ENCODE measurements around the gene VSTM2L.

Gene VSTM2L

DNA sequence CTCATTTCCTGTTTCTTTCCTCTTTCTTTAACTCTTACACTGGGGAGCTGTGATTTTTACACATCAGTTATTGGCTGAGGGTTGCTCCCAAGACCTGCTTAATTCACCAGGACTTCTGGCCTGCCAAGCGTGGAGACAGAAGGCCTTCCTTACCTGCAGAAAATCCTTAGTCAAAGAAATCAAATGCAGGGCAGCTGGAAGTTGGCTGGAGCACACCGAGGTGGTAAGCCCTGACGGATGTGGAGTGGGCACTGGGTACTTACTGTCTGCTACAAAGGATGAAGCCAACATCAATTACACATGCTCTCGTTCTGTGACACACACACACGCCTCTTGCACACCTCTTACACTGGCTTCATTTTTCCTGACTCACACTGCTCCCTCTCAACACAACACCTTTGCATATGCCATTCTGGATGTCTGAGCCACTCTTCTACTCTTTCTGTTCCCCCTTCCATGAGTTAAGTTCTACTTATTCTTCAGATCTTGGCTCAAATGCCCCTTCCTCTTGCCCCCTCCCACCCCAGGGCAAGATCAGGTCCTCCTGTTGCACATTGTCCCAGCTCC lies 68.7 kb downstream of the VSTM2L start:
- no peak for DNase-seq

DNA sequence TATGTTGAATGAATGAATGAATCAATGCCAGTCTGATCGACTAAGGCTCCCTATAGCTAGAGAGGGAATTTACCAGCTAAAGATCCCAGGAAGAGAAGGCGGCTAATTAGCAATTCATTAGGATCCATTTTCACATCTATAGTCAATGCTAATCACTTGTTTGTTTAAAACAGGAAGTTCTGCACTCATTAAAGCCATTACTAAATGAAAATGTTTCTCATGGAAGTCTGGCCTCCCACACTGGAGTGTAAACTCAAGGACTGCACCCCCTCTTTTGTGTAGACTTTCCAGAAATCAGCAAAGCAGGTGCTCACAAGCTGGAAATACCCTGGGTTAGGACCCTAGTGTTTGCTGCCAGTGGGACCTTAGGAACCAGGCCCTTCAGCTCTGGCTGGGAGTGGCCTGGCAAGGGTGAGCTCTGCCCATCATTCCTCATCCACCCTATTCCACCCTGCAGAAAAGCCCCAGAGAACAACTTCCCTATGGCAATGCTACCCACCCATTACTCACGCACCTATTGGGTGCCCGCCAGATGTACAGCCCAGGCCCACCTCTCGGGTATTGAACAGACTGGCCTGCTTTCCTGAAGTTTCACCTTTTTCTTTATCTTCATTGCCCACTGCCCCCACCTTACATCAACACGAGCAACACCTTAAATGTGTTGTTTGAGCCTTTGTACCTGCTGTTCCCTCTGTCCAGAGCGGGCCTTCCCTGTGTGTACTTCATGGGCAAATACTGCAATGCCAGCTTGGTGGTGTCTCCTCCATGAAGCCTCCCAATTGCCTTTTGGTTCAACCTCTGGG lies 69.5 kb downstream of the VSTM2L start:
- DNase-seq = no peak

DNA sequence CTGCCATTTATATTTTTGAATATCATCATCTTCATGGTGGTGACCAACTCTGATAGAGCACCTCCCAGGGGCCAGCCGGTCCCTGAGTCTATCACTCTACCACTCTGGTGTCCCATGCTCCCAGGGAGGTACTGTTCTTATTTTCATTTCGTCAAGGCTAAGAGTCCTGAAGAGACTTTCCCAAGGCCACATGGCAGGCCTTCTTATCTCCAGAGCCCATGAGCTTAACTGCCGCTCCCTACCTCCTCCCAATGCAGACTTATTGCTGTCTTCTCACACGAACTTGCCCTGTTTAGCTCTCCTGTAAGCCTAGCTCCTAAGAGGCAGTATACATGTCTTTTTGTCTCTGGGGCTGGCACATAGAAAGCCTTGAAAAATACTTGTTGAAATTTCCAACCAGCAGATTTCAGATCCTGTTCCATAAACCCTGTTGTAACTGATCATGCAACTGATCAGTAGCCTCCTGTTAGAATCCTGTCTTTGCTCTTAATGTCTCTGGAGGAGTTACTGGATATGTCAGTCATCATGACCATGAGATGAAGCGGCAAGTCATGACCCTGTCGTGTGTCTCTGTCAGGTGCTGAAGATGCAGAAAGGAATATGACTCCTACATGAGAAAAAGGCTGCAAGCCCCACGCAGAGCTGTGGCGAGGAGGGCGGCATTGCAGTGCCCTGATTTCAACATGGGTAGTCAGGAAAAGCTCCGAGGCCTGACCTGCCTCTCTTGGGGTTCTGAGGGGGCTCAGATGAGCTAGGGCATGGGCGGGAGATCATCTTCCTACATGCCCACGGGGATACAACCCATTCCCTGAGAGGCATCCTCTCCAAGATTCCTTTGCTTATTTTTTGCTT lies 70.4 kb downstream of the VSTM2L start:
- DNase-seq = no peak

DNA sequence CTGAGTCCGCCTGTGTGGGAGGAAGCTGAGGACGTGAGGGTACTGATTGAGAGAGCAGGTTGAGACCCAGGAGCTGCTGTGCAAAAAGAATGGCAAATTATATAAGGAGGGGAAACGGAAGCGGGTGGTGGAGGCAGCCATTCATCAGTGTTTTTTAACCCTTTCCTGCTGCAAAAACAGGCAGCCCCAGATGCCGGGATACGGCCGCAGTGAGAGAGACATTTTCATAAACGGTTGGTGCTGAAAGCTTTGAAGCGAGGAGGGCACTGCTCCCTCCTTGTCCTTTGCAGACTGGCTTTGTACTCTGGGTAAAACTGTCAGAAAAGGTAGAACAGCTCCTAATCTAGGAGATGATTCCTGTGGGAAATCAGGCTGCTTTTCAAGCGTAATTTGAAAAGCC lies 74.0 kb downstream of the VSTM2L start:
- DNase-seq = no peak

DNA sequence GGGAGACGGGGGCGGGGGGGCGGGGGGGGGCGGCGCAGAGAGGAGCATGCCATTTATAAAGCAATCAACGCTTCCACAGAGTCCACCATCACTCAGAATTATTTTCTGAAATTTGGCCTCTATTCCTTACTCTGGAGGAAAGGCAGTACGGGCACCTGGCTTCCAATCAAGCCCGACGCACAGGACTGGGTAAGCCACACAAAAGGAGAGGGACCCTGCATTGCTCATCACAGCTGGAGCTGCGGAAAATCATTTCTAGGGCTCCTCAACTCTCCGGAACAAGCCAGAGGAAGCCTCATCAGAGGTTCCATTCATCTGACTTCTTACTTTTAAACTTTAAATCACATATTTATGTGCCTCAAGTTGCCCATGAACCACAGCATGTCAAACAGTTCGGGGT lies 74.4 kb downstream of the VSTM2L start:
- DNase-seq = no peak

DNA sequence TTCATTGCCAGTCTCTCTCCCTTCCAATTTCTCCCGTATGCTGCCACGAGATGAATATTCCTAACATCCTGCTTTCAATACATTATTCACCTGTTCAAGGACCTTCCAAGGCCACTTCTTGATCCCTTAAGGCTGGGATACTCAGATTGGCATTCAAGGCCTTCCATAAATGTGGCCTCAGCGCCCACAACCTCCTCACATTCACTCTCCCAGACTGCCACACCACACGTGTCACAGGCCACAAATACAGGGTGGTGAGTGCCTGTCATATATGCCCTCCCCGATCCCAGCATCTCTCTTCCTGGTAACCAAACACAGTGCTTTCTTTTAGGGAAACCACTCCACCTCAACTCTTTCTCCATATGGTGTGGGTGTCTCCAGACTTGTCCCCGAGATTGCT lies 74.9 kb downstream of the VSTM2L start:
- no peak for DNase-seq

DNA sequence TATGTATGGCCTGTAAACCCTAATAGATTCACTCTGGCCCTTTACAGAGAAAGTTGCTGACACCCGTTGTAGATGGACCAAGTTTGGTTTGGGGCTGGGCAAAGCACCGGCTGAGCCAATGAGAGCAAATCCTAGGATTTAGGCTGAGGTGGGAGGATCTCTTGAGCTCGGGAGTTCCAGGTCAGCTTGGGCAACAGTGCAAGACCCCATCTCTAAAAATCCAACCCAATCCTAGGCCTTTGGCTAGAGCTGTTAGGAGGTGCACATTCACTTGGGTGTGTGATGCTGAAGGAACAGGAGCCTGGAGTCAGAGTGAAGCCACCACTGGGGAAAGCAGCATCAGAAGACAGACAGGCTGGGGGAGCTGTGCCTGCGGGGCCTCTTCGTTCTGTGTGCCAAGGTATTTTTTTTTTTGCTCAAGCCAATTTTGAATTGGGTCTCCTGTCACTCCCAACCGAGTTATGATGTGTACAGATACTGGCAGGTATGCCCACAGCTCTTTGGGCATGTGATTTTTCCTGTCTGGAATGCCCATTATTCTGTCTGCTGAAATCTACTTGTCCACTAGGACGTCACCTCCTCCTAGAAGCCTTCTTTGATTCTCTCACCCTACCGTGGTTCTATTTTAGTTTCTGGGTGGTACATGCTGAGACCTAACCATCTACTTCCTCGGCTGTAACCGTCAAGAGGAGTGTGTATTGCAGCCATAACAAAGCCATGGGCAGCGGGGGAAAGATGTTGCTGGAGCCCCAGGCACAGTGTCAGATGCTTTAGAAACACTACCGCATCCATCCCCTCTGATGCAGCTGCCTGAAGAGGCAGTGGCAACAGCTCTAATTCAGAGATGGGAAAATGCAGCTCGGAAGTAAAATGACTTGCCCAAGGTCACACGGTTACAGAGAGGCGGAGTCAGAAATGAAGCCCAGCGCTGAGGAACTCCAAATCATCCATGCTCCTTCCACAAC lies 76.4 kb downstream of the VSTM2L start:
- no peak for DNase-seq

DNA sequence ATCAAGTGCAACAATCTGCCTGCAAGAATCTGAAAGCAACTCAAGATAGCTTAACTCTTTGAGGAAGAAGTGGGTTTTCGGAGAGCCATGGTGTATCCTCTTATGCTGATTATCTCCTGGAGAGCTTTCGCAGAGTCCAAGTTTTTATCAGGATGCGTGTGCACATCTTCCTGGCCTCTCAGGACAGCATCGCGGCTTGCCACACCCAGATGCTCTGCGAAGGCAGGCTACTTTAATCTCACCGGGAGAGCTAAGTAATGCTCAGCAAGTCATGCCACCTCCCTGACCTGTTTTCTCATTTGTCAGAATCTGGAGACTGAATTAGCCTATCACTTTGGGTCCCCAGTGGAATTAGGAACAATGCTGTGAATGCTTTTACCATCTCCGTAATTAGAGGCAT lies 77.5 kb downstream of the VSTM2L start:
- no peak for DNase-seq

DNA sequence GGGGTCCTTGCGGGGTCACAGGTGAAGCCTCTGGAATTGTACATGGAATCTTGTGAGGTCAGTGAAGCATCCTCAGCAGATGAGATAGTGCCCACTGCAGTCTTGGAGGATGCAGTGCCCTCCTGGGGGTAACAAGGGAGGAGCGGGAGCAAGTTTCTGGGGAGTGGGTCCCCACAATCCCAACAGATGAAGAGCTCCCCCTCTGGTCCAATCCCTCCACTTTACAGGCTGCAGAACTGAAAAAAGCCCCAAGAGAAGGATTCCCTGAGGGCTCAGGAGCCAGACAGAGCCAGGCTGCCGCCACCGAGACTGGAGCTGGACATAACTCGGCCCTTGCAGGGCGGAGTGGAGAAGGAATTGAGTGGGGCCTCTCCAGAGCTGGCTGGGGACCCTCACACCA lies 77.9 kb downstream of the VSTM2L start:
- no peak for DNase-seq

DNA sequence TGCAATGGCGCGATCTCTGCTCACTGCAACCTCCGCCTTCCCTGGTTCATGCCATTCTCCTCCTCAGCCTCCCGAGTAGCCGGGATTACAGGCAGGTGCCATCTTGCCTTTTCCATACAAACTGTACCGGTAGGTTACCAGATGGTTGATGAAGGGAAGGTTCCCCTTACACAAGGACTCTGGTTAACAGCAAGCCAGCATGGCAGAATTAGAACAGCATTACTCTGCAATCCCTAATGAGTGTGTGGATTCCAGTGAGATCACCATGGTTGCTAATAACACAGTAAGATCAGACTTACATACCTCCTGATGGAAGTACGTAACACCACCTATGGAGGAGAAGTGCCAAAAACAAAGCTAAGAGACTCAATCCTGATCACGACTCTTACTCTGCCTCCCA lies 78.6 kb downstream of the VSTM2L start:
- no peak for DNase-seq

DNA sequence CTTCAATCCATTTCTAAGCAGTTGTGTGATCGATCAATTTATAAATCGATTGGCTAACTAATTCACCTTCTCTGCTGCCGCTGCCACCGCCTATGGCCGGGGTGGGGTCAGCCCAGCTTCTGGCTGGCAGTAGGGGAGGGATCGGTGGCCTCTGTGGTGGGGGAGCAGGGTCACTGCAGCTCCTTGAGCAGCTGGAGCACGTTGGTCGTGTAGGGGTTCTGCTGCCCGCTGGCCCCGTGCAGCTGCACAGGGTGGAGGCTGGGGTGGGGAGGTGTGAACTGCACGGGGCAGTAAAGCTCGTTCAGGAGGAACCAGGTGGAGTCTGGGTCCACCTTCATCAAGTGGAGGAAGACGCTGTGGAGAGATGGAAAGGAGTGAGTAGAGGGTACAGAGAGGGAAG lies 80.4 kb downstream of the VSTM2L start:
- DNase-seq = no peak

DNA sequence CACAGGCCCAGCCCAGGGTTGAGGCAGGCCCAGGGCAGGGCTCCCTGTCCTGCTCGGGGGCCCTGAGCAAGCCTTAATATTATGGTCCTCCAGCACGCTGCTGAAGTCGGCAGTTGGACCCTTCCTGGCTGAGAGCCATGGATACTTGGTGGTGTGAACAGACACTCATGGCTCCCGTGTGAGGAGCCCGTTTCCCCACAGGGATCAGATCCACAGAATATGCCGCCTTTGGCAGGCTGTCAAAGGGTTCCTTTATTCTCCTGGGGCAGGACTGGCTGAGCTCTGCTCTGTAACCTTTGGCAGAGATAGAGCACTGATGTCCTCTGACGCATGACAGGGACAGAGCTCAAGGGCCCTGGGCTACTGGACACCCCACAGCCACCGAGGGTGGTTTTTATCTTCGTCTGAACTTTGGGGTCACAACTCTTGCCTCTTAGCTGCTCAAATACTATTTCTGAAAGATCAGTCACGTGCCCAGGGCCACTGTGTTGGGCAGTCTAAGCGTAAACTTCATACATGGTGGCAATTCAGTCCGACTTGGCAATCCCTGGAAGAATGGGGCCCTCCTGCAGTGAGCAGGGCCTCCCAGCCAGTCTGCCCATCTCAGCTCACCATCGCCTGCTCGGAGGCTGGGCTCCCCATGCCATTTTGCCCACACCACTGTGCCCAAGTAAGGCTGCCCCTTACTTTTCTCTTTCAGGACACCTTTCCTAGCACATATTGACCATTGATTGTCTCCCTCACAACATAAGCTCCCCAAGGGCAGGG lies 81.3 kb downstream of the VSTM2L start:
- no peak for DNase-seq

DNA sequence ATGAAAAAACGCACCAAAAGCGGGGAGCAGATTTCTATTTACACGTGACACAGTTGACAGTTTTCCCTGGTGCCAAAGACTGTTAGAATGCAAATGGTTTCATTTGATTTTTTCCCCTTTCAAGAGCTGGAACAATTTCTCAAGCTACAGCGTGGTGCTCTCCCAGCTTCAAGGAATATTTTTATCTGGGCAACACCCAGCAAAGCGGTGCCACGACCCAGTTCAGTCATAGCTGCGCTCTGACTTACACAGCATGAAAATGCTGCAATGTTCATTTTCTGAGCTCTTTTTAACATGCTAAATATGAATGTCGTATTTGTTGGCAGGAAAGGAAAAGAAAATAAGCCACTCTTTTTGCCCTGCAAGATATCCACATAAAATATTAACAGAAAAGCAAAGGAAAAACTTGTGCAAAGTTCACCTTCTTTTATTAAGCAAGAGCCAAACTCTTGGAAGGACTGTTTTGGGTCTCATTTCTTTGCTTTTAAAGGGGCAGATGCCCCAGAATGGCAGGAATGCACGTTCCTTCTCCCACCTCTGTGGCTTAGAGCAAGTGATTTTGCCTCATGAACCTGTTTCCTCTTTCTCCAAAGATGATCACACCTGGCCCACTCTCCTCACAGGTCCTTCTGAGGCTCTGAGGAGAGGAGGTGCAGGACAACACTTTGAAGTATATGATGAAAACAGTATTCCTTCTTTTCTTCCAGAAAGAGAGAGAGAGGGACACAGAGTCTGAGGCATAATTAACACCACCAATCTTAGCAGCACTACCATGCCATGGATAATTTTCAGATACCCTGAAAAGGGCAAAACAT lies 83.3 kb downstream of the VSTM2L start:
- no peak for DNase-seq

DNA sequence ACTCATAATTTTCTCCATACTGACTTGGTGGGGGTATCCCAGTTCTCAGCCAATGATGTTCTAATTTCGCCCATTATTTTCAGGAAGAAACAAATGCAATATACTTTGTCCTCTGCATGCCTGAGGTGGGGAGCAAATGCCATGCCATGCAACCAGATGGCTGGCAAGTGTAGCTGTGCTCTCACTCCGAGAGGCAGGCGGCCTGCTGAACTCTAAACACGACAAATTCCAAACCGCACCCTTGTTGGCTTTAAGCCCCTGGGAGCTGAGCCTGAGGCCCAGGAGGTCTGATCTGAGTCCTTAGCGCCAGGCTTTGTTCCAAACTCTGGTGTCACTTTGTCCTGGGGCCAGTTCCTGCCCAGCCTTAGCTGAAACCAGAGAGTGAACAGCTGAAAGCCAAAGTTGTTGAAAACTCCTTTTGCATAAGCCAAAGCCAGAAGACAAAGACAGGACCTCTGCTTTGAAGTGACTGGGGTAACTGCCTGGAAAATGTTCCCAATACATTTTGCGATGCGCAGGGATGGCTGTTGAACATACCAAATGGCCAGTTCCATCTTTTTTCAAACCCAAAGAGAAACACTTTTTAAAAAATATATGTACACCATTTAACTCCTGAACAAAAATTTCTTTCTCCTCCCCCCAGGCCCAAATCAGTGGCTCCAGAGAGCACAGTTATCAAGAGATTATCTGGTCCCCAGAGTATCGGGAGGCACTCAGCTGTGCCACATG lies 84.1 kb downstream of the VSTM2L start:
- DNase-seq = no peak

DNA sequence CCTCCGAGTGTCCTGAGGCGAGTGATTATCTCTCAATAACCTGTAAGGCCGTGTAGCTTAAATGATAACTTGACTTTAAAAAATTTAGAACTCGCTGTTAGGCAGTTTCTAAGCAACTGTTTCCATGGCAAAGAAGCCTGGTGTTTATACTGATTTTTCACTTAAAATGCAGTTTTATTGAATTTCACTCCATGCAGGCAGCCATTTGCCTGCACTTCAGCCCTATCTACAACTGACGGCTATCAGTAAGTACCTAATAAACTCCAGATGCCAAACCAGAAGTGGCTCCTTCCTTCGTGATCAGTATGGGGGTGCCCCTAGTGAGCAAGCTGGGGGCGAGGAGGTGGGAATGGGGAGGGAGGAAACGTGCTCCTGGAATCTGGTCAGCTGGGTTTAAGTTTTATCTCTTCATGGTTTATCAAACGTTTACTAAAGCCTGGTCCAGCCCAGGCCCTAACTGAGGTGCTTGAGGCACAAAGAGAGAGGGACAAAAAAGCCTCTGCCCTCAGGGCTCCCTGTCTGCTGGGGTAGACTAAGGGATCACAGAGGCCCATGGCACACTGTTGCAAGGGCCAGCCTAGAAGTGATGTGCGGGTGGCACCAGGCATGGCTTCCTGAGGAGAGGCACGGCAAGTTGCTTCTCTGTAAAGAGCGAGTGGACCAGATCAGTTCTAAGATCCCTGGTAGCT lies 84.8 kb downstream of the VSTM2L start:
- DNase-seq = no peak

DNA sequence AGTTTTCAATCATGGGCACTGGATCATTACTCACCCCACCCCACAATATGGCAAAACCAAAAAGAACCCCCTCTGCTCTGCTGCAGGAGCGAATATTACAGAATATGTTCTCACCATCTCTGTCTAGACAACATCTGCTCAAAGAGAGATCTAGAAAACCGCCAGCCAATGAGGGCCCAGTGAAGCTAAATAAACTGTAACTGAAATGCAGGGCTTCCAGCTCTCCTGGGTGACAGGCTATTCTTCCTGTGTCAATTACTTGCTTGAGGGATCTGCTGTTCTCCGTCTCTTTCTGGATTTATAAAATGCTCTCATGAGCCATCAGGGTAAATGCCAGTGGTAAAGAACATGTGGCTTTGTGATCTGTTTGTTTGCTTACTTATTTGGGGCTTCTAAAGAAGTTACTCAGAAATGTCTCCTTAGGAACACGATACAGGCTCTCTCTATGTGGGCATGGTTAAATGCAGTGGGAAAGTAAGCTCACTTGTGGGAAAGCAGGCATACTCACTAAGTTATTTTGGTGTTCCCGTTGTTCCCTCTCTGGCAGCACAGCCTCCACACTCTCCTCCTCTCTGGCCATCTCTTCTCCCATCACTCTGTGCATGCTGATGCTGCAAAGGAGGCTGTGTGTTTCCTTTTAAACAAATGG lies 85.5 kb downstream of the VSTM2L start:
- DNase-seq = no peak

DNA sequence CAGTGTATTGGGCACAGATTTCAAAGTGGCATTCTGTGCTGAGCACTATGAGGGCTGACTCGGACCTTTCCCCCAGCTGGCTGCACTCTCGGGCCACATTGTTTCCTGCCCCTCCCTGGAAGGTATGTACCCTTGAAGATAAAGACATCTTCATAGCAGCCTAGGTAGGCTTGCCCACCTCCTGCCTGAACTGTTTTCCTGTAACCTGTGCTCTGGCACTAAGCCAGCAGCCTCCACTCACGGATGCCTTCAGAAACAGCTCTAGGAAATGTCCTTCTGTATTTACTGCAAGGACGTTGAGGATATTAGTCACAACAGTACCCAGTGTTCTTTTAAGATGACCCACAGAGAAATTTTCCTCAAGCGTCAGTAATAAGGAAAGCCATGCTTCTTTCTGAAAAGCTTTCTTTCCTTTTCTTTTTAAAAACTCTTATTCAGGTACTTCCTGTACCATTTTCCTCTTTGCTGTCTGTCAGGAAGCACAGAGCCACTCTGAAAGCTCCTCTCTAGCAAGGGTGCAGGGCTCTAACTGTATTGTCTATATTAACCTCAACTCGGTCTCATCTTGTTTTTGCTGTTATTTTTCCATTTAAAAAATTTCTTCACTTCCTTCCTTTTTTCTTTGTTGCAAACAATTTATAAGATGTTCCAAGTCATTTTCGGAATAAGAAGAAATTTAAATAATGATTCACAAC lies 86.8 kb downstream of the VSTM2L start:
- peak in 1 of 5 donors; percentile 25 for DNase-seq

DNA sequence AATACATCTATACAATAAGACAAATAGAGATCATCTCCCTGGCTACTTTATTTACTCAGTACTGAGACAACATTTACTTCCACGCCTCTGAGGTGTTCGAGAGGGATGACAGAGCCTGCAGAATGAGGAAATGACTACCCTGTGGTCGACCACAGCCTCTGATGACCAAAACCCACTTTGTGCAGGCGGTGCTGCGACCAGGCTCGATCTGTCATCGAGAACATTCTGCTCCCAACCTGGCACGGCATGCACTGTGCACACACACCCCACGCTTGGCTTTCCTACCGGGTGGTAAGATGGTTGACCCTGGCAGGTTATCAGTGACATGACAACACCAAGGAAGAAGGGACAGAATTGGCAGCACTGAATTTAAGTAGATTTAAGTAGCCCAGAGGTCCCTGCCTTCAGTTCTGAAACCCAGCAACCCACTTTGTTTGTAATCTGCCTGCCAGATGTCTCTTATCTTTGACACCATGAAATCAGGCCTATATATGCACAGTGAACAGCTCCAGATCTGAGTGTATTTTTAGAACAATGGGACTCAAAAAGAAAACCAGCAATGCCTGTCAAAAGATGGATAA lies 87.7 kb downstream of the VSTM2L start:
- DNase-seq = peak in 1 of 5 donors; percentile 85

Data from T-helper 1 cell (primary cell).